Measurements from ENCODE around the gene LARGE1. TPM values are rescaled to one million over a fixed set of nuclear protein-coding genes. Genes with fewer than 3 reads are reported as not detected.

The LARGE1 gene
- total RNA-seq, 2 experiments from 2014 or later = 0.69 to 1.1 TPM

DNA sequence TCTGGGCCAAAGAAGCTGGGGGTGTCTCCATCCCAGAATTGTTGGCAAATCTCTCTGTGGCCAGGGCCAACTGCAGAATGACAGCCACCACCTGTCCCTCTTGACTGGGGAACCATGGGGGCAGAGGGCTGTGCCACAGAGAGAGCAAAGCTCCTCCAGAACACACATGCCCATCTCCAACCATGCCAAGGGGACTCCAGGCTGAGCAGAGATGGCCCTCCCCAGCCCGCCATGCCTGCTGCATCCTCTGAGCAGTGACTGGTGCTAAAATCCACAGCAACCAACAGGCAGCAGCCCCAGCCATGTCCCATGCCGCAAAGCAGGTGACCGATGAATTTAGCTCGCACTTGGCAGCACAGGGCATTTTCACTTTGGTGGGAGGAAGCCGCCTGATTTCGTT, 45.0 kb downstream of the LARGE1 start:
- no peaks in the 10 kb centered on the region for H3K27me3 Mint-ChIP-seq (ENCODE audit: low read depth)
- CTCF ChIA-PET = interaction anchor here (0.8 kb wide), 1 partner anchor 15 kb away, joined by 3 read pairs; no protein-coding TSS in a partner anchor

DNA sequence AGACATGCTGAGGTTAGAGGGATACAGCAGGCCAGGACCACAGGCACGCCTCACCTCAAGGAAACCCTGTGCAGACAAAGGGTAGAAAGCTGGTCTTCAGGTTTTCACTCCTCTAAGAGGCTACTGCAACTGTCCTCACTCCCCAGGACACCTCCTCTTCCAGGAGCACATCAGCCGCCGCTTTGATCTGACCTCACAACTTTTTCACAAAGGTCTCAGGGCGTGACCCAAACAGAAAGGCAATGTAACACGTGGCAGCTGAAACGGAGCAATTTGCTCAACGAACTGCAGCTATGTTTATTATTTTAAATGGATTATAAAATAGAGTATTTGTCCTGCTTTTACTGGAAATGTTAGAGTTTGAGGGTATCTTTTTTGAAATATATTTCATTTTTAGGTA, 46.1 kb downstream of the LARGE1 start:
- Mint-ChIP-seq H3K36me3 (ENCODE audit: low read depth) (no peaks in the 10 kb centered on the region), H3K9me3 (no peaks in the 10 kb centered on the region), H3K27ac (no peak overlapping the region), H3K27me3 (ENCODE audit: low read depth) (no peaks in the 10 kb centered on the region), H3K4me1 (ENCODE audit: low read depth) (no peaks in the 10 kb centered on the region), H3K4me3 (no peak overlapping the region)
- intact Hi-C loops (cut with micrococcal nuclease) = no loop called here
- no peak for DNase-seq
- CTCF ChIA-PET = interaction anchor here (0.8 kb wide), 1 partner anchor 13 kb away, joined by 3 read pairs; no protein-coding TSS in a partner anchor

More for the DNA sequence above, 45.0 kb downstream of the LARGE1 start:
- Mint-ChIP-seq H3K27ac (no peak overlapping the region), H3K4me1 (ENCODE audit: low read depth) (no peaks in the 10 kb centered on the region), H3K4me3 (no peak overlapping the region), H3K36me3 (ENCODE audit: low read depth) (no peaks in the 10 kb centered on the region), H3K9me3 (no peaks in the 10 kb centered on the region)
- intact Hi-C loops (cut with micrococcal nuclease) = no loop called here
- no peak for DNase-seq

DNA sequence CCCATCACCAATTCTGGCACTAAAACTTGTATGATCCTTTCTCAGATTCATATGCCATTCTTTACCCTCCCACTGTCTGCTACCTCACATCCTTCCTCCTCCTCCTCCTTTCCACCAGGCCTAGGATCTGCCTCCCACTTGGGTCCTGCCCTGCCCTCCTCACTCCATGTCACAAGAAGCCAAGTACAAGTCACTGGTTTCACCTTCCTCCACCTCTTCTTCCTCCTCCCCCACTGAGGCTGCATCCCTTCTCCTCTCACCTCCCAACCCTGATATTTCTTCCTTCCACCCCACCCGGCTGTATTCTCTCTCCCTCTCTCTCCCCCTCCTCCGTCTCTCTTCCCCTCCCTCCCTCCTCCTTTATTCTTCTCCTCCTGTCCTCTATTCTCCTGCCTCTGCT, 46.6 kb downstream of the LARGE1 start:
- no peaks in the 10 kb centered on the region for H3K36me3 Mint-ChIP-seq (ENCODE audit: low read depth)
- no peak overlapping the region for H3K27ac Mint-ChIP-seq
- no peaks in the 10 kb centered on the region for H3K27me3 Mint-ChIP-seq (ENCODE audit: low read depth)
- H3K4me1 Mint-ChIP-seq (ENCODE audit: low read depth) = no peaks in the 10 kb centered on the region
- no peak for DNase-seq
- CTCF ChIA-PET = no interaction called here
- H3K4me3 Mint-ChIP-seq = no peak overlapping the region
- no peaks in the 10 kb centered on the region for H3K9me3 Mint-ChIP-seq
- intact Hi-C loops (cut with micrococcal nuclease) = no loop called here

DNA sequence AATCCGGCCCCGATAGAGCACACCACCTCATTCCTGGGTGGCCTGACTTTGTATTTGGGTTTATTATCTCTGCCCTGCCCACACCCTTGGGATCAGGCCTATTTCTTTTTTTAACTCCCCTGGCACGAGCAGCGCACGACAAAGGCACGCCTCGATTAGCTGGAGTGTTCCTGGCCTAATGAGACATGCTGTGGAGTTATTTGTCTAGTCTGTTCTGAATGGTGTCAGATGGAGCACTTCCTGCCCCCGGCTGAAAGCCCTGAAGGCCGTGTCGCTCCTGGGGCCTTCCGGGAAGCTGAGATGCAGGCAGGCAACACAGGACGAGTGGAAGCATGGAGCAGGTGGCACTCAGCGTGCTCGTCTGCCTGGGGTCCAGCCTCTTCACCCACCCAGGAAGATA, 47.1 kb downstream of the LARGE1 start:
- no peak overlapping the region for H3K27ac Mint-ChIP-seq
- intact Hi-C loops (cut with micrococcal nuclease) = no loop called here
- DNase-seq = no peak
- no peak overlapping the region for H3K4me3 Mint-ChIP-seq
- CTCF ChIA-PET = no interaction called here
- no peaks in the 10 kb centered on the region for H3K27me3 Mint-ChIP-seq (ENCODE audit: low read depth)
- H3K36me3 Mint-ChIP-seq (ENCODE audit: low read depth) = no peaks in the 10 kb centered on the region
- no peaks in the 10 kb centered on the region for H3K4me1 Mint-ChIP-seq (ENCODE audit: low read depth)
- no peaks in the 10 kb centered on the region for H3K9me3 Mint-ChIP-seq

DNA sequence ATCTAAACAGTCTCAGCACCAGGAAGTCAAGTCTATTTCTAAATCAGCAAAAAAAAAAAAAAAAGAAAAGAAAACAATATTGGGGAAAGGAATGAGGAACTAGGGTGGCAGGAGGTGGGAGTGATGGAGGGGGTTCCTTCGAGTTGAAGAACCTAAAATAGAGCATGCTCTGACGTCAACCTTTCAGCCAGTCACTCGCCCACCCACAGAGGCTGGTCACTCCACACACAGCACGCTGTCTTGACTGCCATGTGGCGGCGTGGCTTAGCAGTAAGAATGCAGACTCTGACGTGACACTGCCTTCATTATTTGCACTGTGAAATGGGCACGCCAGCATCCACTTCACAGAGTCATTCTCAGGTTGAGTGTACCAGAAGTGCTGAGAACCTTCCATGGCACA, 48.3 kb downstream of the LARGE1 start:
- CTCF ChIA-PET = no interaction called here
- no peaks in the 10 kb centered on the region for H3K36me3 Mint-ChIP-seq (ENCODE audit: low read depth)

DNA sequence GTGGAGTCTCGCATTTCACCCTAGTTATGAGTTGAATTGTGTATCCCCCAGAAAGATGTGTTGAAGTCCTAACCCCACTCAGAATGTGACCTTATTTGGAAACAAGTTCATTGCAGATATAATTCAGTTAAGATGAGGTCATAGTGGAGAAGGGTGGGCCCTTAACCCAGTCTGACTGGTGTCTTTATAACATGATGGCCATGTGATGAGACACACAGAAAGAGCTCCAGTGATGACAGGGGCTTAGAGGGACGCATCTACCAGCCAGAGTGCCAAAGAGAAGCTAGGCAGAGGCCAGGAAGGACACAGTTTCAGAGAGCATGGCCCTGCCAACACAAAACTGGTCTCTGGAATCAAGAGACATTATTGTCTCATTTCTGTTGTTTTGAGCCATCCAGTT, 50.3 kb downstream of the LARGE1 start:
- Mint-ChIP-seq H3K4me1 (ENCODE audit: low read depth) (no peaks in the 10 kb centered on the region), H3K27me3 (ENCODE audit: low read depth) (no peaks in the 10 kb centered on the region), H3K4me3 (no peak overlapping the region), H3K36me3 (ENCODE audit: low read depth) (no peaks in the 10 kb centered on the region), H3K9me3 (no peaks in the 10 kb centered on the region), H3K27ac (no peak overlapping the region)
- CTCF ChIA-PET = no interaction called here
- DNase-seq = no peak
- intact Hi-C loops (cut with micrococcal nuclease) = no loop called here

More for the DNA sequence above, 48.3 kb downstream of the LARGE1 start:
- DNase-seq = no peak
- no peak overlapping the region for H3K27ac Mint-ChIP-seq
- H3K4me1 Mint-ChIP-seq (ENCODE audit: low read depth) = no peaks in the 10 kb centered on the region
- H3K27me3 Mint-ChIP-seq (ENCODE audit: low read depth) = no peaks in the 10 kb centered on the region
- H3K9me3 Mint-ChIP-seq = no peaks in the 10 kb centered on the region
- intact Hi-C loops (cut with micrococcal nuclease) = no loop called here
- no peak overlapping the region for H3K4me3 Mint-ChIP-seq

DNA sequence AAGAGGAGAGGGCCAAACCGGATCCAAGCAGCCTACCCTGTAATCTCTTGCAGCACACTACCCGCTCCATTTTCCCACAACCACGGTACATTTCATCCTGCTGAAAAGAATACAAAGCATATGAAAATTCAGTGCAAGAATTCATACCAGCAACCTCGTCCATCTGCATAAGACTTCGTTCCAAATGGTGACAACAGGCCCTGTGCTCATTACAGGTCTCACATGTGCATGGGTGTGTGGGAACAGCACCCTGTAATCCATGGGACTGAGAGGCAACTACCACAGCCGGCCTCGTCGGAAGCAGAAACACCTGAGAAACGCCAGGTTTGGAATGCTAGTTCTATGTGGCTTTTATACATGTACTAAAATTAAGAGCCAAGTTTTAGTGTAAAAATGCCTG, 52.3 kb downstream of the LARGE1 start:
- H3K4me3 Mint-ChIP-seq = no peak overlapping the region
- CTCF ChIA-PET = no interaction called here
- intact Hi-C loops (cut with micrococcal nuclease) = no loop called here
- H3K36me3 Mint-ChIP-seq (ENCODE audit: low read depth) = no peaks in the 10 kb centered on the region
- DNase-seq = no peak
- no peak overlapping the region for H3K27ac Mint-ChIP-seq
- no peaks in the 10 kb centered on the region for H3K27me3 Mint-ChIP-seq (ENCODE audit: low read depth)
- H3K9me3 Mint-ChIP-seq = no peaks in the 10 kb centered on the region
- H3K4me1 Mint-ChIP-seq (ENCODE audit: low read depth) = no peaks in the 10 kb centered on the region

DNA sequence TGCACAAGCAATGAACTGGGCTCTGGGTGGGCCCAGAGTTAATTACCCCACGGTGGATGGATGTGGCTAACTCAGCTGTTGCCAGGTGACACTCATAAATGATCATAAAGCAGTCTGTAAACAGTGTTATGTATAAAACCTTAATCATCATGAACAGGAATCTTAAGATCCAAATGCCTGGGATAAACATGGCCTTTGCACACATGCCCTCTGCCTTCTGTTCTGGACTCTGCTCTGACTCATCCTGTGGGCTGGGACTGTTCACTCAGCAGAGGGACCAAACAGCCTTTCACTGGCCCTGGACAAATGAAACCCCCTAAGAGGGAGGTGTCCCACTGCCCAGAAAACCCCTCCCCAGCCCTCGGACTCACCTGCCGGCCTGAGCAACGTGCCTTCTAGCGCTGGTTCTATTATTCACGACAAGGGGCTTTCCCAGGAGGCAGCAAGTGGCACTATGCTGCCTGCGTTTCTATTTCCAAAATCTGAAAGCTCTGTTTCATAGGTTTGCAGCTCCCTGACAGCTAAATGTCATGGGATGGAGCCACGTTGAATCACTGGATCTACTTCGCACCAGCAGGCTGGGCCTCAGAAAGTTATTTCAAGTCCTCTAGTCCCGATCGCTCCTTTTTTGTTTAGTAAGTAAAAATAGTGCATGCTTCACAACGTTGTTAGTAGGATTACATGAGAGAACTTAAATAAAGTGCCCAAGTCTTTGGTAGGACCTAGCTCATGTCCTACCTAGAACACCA, 53.0 kb downstream of the LARGE1 start:
- Mint-ChIP-seq H3K9me3 (no peaks in the 10 kb centered on the region), H3K27me3 (ENCODE audit: low read depth) (no peaks in the 10 kb centered on the region), H3K36me3 (ENCODE audit: low read depth) (no peaks in the 10 kb centered on the region), H3K4me1 (ENCODE audit: low read depth) (no peaks in the 10 kb centered on the region), H3K4me3 (no peak overlapping the region), H3K27ac (no peak overlapping the region)
- no peak for DNase-seq
- intact Hi-C loops (cut with micrococcal nuclease) = no loop called here
- CTCF ChIA-PET = no interaction called here

DNA sequence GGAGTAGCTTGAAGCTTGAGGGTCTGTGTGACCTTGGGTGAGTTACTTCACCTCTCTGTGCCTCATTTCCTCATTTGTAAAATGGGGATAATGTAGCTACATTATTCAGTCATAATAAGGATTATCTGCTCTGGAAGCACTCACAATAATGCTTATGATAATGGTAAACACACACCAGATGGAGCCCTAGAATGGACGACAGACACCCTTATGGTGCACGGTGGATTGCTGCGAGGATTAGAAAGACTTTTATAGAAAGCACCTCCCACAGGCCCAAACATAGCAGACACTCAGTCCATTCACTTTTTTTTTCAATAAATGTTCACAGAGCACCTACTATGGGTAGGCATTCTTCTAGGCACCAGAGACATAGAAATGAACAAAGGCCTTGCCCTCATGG, 53.8 kb downstream of the LARGE1 start:
- no peak for DNase-seq
- Mint-ChIP-seq H3K36me3 (ENCODE audit: low read depth) (no peaks in the 10 kb centered on the region), H3K4me1 (ENCODE audit: low read depth) (no peaks in the 10 kb centered on the region), H3K9me3 (no peaks in the 10 kb centered on the region), H3K27ac (no peak overlapping the region), H3K27me3 (ENCODE audit: low read depth) (peaks cover 2% of the 10 kb centered on the region), H3K4me3 (no peak overlapping the region)
- intact Hi-C loops (cut with micrococcal nuclease) = no loop called here
- CTCF ChIA-PET = no interaction called here

DNA sequence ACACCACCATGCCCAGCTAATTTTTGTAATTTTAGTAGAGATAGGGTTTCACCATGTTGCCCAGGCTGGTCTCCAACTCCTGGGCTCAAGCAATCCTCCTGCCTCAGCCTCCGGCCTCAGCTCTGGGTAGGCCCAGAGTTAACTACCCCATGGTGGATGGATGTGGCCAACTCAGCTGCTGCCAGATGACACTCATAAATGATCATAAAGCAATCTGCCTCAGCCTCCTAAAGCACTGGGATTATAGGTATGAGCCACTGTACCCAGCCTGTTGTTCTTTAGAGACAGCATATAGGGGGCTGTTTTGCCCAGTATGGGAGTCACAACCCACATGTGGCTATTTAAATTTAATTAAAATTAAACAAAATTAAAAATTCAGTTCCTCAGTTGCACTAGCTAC, 54.3 kb downstream of the LARGE1 start:
- no peak for DNase-seq
- no peaks in the 10 kb centered on the region for H3K4me1 Mint-ChIP-seq (ENCODE audit: low read depth)
- no peaks in the 10 kb centered on the region for H3K36me3 Mint-ChIP-seq (ENCODE audit: low read depth)
- CTCF ChIA-PET = no interaction called here
- peaks cover 2% of the 10 kb centered on the region for H3K27me3 Mint-ChIP-seq (ENCODE audit: low read depth)
- H3K9me3 Mint-ChIP-seq = no peaks in the 10 kb centered on the region
- H3K27ac Mint-ChIP-seq = no peak overlapping the region
- no peak overlapping the region for H3K4me3 Mint-ChIP-seq
- intact Hi-C loops (cut with micrococcal nuclease) = no loop called here

DNA sequence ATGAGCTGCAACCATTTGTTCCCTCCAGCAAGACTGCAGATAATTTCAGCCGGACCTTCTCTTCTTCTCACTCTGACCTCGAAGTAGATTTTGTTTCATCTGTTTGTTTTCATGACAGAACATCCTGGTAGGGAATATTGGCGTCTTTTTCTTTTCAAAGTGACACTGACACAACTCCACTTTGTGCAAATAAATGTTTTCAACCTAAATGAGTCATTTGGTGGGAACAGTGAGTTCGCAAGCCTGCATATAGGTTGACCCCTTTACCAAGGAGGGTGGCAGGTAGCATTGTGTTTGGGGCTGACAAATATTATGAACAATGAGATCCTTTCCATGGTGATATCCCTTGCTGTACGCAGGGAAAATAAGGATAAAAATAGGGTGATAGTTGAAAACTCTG, 55.0 kb downstream of the LARGE1 start:
- no peak for DNase-seq
- no peaks in the 10 kb centered on the region for H3K9me3 Mint-ChIP-seq
- CTCF ChIA-PET = no interaction called here
- H3K27ac Mint-ChIP-seq = no peak overlapping the region
- intact Hi-C loops (cut with micrococcal nuclease) = no loop called here
- no peak overlapping the region for H3K4me3 Mint-ChIP-seq
- H3K4me1 Mint-ChIP-seq (ENCODE audit: low read depth) = no peaks in the 10 kb centered on the region
- H3K27me3 Mint-ChIP-seq (ENCODE audit: low read depth) = peaks cover 2% of the 10 kb centered on the region
- H3K36me3 Mint-ChIP-seq (ENCODE audit: low read depth) = no peaks in the 10 kb centered on the region

DNA sequence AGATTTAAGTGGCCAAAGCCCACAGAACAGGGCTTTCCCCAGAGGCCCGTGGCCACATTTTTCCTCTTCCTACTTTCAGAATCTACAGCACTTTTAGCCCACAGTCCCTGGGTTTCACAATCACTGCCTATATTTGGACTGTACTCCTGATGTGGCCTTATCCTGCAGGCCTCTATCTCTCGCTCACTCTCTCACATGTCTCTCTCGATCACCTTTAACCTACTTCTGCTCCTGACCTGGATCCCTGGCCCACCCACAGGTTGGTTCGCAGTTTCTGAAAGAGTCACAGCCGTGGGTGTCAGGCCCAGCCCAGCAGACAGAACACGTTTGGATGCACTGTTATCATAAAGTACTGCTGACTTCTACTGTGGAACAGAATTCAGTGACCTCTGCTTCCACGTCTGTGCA, 55.5 kb downstream of the LARGE1 start:
- H3K9me3 Mint-ChIP-seq = no peaks in the 10 kb centered on the region
- CTCF ChIA-PET = no interaction called here
- H3K27me3 Mint-ChIP-seq (ENCODE audit: low read depth) = peaks cover 2% of the 10 kb centered on the region
- no peak overlapping the region for H3K4me3 Mint-ChIP-seq
- no peaks in the 10 kb centered on the region for H3K4me1 Mint-ChIP-seq (ENCODE audit: low read depth)
- no peaks in the 10 kb centered on the region for H3K36me3 Mint-ChIP-seq (ENCODE audit: low read depth)
- H3K27ac Mint-ChIP-seq = no peak overlapping the region
- no peak for DNase-seq
- intact Hi-C loops (cut with micrococcal nuclease) = no loop called here

DNA sequence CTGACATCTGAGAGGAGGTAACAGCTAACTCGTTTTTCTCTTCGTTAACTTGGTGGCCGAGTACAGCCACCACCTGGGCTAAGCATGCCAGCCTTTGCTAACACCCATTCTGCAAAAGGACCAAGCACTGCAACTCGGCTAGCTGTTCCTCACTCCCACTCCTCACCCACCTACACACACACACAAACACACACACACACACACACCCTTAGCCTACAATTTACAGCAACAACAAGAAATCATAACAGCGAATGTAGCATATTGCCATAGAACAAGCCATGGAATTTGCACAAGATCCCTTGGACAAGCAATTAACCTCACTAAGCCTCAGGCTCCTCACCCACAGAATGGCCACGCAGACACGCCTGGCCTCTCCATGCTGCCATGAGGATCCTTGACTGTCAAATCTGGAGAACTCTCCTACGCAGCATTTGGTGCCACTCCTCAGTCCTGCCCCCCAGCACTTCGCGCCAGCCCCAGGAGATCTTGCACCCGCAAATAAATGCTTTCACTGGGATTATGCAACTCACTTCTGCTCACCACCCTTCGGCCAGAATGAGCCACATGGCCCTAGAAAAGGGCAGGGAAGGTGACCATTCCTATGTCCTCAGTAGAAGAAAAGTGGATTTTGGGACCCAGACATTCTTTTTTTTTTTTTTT, 58.9 kb downstream of the LARGE1 start:
- Mint-ChIP-seq H3K4me1 (ENCODE audit: low read depth) (no peaks in the 10 kb centered on the region), H3K4me3 (no peak overlapping the region), H3K27me3 (ENCODE audit: low read depth) (peaks cover 2% of the 10 kb centered on the region), H3K36me3 (ENCODE audit: low read depth) (no peaks in the 10 kb centered on the region), H3K9me3 (no peaks in the 10 kb centered on the region), H3K27ac (no peak overlapping the region)
- no peak for DNase-seq
- CTCF ChIA-PET = interaction anchor here (0.6 kb wide), 1 partner anchor 13 kb away, joined by 3 read pairs; no protein-coding TSS in a partner anchor
- intact Hi-C loops (cut with micrococcal nuclease) = no loop called here
